Lung (tissue), 12 donors: ENCODE measurements around the gene KRTAP4-1. TPM values are rescaled to one million over a fixed set of nuclear protein-coding genes. Genes with fewer than 3 reads are reported as not detected.
"Not testable (repeated sequence)": the region's sequence is repeated elsewhere in the genome, so short reads cannot be mapped to it uniquely, and the experiment has no call there.

ENCODE experiments used
- ATAC-seq: fragments of 200-7000 bp; cut with Tn5 transposase; one replicate; pipeline ENCODE4 v1.9.1; 2020; ENCODE audit warnings: moderate number of reproducible peaks; ENCODE audit not compliant: insufficient read depth, low FRiP score
- DNase-seq, 3 donors: peaks; one replicate each; pipeline ENCODE4 v3.0.0-alpha.2; 2013 to 2017
- H3K27ac ChIP-seq, 2 donors: one replicate each; pipeline ENCODE4 v1.5.1; 2013; ENCODE audit warnings: mild to moderate bottlenecking in 2 of 2, moderate library complexity in 2 of 2, control low read depth in 1 of 2, inconsistent platforms in 1 of 2, low read depth in 1 of 2, low read length in 1 of 2
- H3K27me3 ChIP-seq, 3 donors: one replicate each; pipeline ENCODE4 v1.5.1; 2013; ENCODE audit warnings: low read length in 2 of 3; ENCODE audit not compliant: control insufficient read depth in 3 of 3, insufficient read depth in 3 of 3
- H3K36me3 ChIP-seq, 4 donors: one replicate each; pipeline ENCODE4 v1.5.1; 2013; ENCODE audit warnings: low read length in 4 of 4, mild to moderate bottlenecking in 1 of 4, moderate library complexity in 1 of 4; ENCODE audit not compliant: control insufficient read depth in 4 of 4, insufficient read depth in 4 of 4
- H3K4me1 ChIP-seq, 5 donors: one replicate each; pipeline ENCODE4 v1.5.1; 2013; ENCODE audit warnings: low read length in 5 of 5, mild to moderate bottlenecking in 2 of 5, moderate library complexity in 1 of 5; ENCODE audit not compliant: control insufficient read depth in 5 of 5, insufficient read depth in 5 of 5
- H3K4me3 ChIP-seq: one replicate; pipeline ENCODE4 v1.5.1; 2013; ENCODE audit warnings: mild to moderate bottlenecking, control low read depth, moderate library complexity
- H3K9ac ChIP-seq, 2 donors: one replicate each; pipeline ENCODE4 v1.5.1; 2013; ENCODE audit warnings: low read length in 2 of 2, control low read depth in 1 of 2; ENCODE audit not compliant: insufficient read depth in 1 of 2
- H3K9me3 ChIP-seq, 4 donors: one replicate each; pipeline ENCODE4 v1.5.1; 2013; ENCODE audit warnings: low read length in 3 of 4, mild to moderate bottlenecking in 1 of 4, moderate library complexity in 1 of 4; ENCODE audit not compliant: control insufficient read depth in 4 of 4, insufficient read depth in 3 of 4
- CTCF ChIP-seq: IDR thresholded peaks from 2 replicates; pipeline ENCODE4 v1.5.1; 2012; ENCODE audit warnings: mild to moderate bottlenecking; ENCODE audit errors: control extremely low read depth, extremely low read depth
- WGBS, 2 donors: extraction: QIAGEN DNeasy Blood & Tissue Kit; methylation state at CpG; one replicate each; pipeline ENCODE4 v1.1.7; 2013; 5-methylcytosine and 5-hydroxymethylcytosine counted together
- polyA plus RNA-seq, 2 donors: library from polyadenylated mRNA; stranded (reverse); fragments of 200-250 nt; gene quantifications; one replicate each; pipeline ENCODE4 v1.2.1, GENCODE V29; 2013
- total RNA-seq, 2 donors: library from RNA; depleted of rRNA in 1 of 2; stranded (reverse); fragments of >200 nt in 1 of 2; gene quantifications; one replicate each; pipeline ENCODE4 v1.2.1, GENCODE V29; 2014 to 2021
- donor health status: control.
- donor health status: control.
- donor health status: Bipolar disorder and iron deficiency.
- donor health status: healthy.
- donor health status: DM: yes; HTN: yes; CAD: no.

The KRTAP4-1 gene
- total and polyA plus RNA-seq, 4 donors: not detected

GRCh38 chr17:41190328-41190727 lies 5.6 kb upstream of the KRTAP4-1 start:
- peaks cover 0 to 8% (median 0%) of the 10 kb centered on the region in 4 donors for H3K9me3 ChIP-seq
- WGBS, 2 donors: 84 to 93% methylated on average over 3 of the region's 3 CpGs
- TF ChIP-seq CTCF: no peak
- H3K4me1 ChIP-seq: no peaks in the 10 kb centered on the region
- no peaks in the 10 kb centered on the region for H3K27me3 ChIP-seq
- no peak overlapping the region for H3K9ac ChIP-seq
- DNase-seq (no peak), ATAC-seq (no peak)
- no peak overlapping the region for H3K27ac ChIP-seq
- H3K36me3 ChIP-seq: no peaks in the 10 kb centered on the region
- no peak overlapping the region for H3K4me3 ChIP-seq

- H3K36me3 ChIP-seq, H3K4me1 ChIP-seq, H3K27me3 ChIP-seq, DNase-seq, H3K4me3 ChIP-seq, ATAC-seq, H3K9ac ChIP-seq, H3K9me3 ChIP-seq, H3K27ac ChIP-seq: not testable (repeated sequence)
- 80 to 93% methylated on average over 1 of the region's 1 CpG for WGBS, 2 donors
These were observed 5.2 kb upstream of the KRTAP4-1 start, which contains the start of gene KRTAP9-1 for GRCh38 chr17:41189837-41190318. Gene KRTAP9-1, plus strand, starts transcription at chr17:41189887. Its CDS starts 0 bp downstream, at chr17:41189887.

- H3K9ac ChIP-seq: no peak overlapping the region
- no peak for TF ChIP-seq CTCF
- no peak overlapping the region for H3K4me3 ChIP-seq
- peaks cover 0 to 11% (median 0%) of the 10 kb centered on the region in 4 donors for H3K9me3 ChIP-seq
- ATAC-seq (no peak), DNase-seq (no peak)
- H3K4me1 ChIP-seq: no peaks in the 10 kb centered on the region
- no peak overlapping the region for H3K27ac ChIP-seq
- 85 to 98% methylated on average over 2 of the region's 2 CpGs for WGBS, 2 donors
- H3K27me3 ChIP-seq: no peaks in the 10 kb centered on the region
- H3K36me3 ChIP-seq: no peaks in the 10 kb centered on the region
These were observed 2.2 kb upstream of the KRTAP4-1 start for GRCh38 chr17:41186872-41187271.

GRCh38 chr17:41185001-41185400 lies 290 bp upstream of the KRTAP4-1 start:
- DNase-seq (no peak), ATAC-seq (no peak)
- Histone ChIP-seq H3K27me3 (no peaks in the 10 kb centered on the region), H3K9ac (no peak overlapping the region), H3K27ac (no peak overlapping the region), H3K4me3 (no peak overlapping the region), H3K4me1 (no peaks in the 10 kb centered on the region), H3K36me3 (no peaks in the 10 kb centered on the region), H3K9me3 (peaks cover 0 to 7% (median 0%) of the 10 kb centered on the region in 4 donors)
- WGBS, 2 donors: 55 to 76% methylated on average over 1 of the region's 1 CpG
- TF ChIP-seq CTCF: no peak
